Natural killer cell (primary cell): ENCODE data around the gene PALLD. TPM values are rescaled to one million over a fixed set of nuclear protein-coding genes. Genes with fewer than 3 reads are reported as not detected.

ENCODE experiments used
- ATAC-seq, 3 donors: fragments of 150-1000 bp in 2 of 3; fragments of 200-7000 bp in 1 of 3; cut with Tn5 transposase; 1 replicate in 1 of 3; 2 replicates in 2 of 3; pipeline ENCODE4 v1.10.0; 2021; ENCODE audit warnings: mild to moderate bottlenecking in 2 of 3, moderate library complexity in 2 of 3
- DNase-seq, 2 donors: peaks; one replicate each; pipeline versions ENCODE4 v3.0.0 to v3.0.0-alpha.2; 2013 to 2021; ENCODE audit warnings: mixed read lengths in 1 of 2
- H3K27ac ChIP-seq: one replicate; pipeline ENCODE4 v1.5.1; 2013; ENCODE audit warnings: mild to moderate bottlenecking, low read length
- H3K27me3 ChIP-seq: one replicate; pipeline ENCODE4 v1.6.1; 2013; ENCODE audit warnings: low read length; ENCODE audit not compliant: control insufficient read depth, insufficient read depth
- H3K36me3 ChIP-seq: one replicate; pipeline ENCODE4 v1.6.1; 2013; ENCODE audit warnings: low read length; ENCODE audit not compliant: control insufficient read depth, insufficient read depth
- H3K4me1 ChIP-seq: one replicate; pipeline ENCODE4 v1.6.1; 2013; ENCODE audit warnings: low read length; ENCODE audit not compliant: control insufficient read depth, insufficient read depth
- H3K4me3 ChIP-seq: one replicate; pipeline ENCODE4 v1.5.1; 2013; ENCODE audit warnings: low read length
- H3K9me3 ChIP-seq: one replicate; pipeline ENCODE4 v1.6.1; 2013; ENCODE audit warnings: low read length; ENCODE audit not compliant: control insufficient read depth, insufficient read depth
- H3K27ac Mint-ChIP-seq, 2 donors: one replicate each; pipeline ENCODE4 v1.8.0; 2022; ENCODE audit warnings: mild to moderate bottlenecking in 2 of 2, mixed read lengths in 2 of 2, moderate library complexity in 1 of 2
- H3K27me3 Mint-ChIP-seq, 2 donors: one replicate each; pipeline ENCODE4 v1.8.0; 2022; ENCODE audit warnings: low read depth in 2 of 2, mixed read lengths in 2 of 2
- H3K36me3 Mint-ChIP-seq: one replicate; pipeline ENCODE4 v1.8.0; 2022; ENCODE audit warnings: mixed read lengths
- H3K4me1 Mint-ChIP-seq, 2 donors: one replicate each; pipeline ENCODE4 v1.8.0; 2022; ENCODE audit warnings: mixed read lengths in 2 of 2
- H3K4me3 Mint-ChIP-seq: one replicate; pipeline ENCODE4 v1.8.0; 2022; ENCODE audit warnings: mild to moderate bottlenecking, moderate library complexity, mixed read lengths
- H3K9me3 Mint-ChIP-seq, 2 donors: one replicate each; pipeline ENCODE4 v1.8.0; 2022; ENCODE audit warnings: mixed read lengths in 2 of 2
- WGBS: methylation state at CpG from one replicate; pipeline ENCODE4 v1.1.7; 2013; ENCODE audit warnings: missing lambda C conversion rate; ENCODE audit not compliant: insufficient coverage; 5-methylcytosine and 5-hydroxymethylcytosine counted together
- intact Hi-C: fragments of 100-400 bp; cut with micrococcal nuclease; formaldehyde crosslinking; loops from one replicate; pipeline ENCODE4 v1.14.2; 2022
- total RNA-seq, 4 donors: library from RNA; stranded (reverse); fragments of 120-200 nt in 1 of 4; gene quantifications; one replicate each; pipeline versions ENCODE4 v1.2.3 to v1.2.4, GENCODE V29; 2013 to 2022
- TF ChIP-seq, protein P1 (sequence below): fragments of 200-600 bp; IDR thresholded peaks from one replicate; pipeline ENCODE4 v1.8.0; 2022; ENCODE audit warnings: antibody characterized with exemption

PALLD gene
- total RNA-seq, 3 donors from 2014 or later (not counting 1 experiment from before 2014, with no cell fraction given), result 15.1 to 25.4 (median 22.8) TPM

DNA sequence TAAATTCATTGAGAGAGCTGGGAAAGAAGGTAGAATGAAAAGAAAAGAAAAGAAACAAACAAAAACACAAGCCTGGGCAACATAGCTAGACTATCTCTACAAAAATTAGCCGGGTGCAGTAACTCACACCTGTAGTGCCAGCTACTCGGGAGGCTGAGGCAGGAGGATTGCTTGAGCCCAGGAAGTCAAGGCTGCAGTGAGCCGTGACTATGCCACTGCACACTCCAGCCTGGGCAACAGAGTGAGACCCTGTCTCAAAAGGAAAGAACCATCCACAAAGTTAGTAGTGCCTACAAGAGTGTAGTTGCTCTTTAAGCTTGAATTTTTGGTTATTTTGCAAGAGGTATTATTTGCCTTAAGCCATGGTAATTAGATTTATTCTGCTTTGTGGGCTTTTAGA lies 355.5 kb downstream of the PALLD start:
- H3K4me1 Mint-ChIP-seq, result peaks cover 14 to 32% of the 10 kb centered on the region in 2 donors
- 93% methylated on average over 3 of the region's 3 CpGs for WGBS
- no peaks in the 10 kb centered on the region for H3K27me3 Mint-ChIP-seq
- no peak overlapping the region for H3K27ac ChIP-seq
- H3K4me3 ChIP-seq, result no peak overlapping the region
- intact Hi-C loops, result no loop called here
- no peaks in the 10 kb centered on the region for H3K9me3 ChIP-seq
- no peaks in the 10 kb centered on the region for H3K9me3 Mint-ChIP-seq
- no peaks in the 10 kb centered on the region for H3K36me3 Mint-ChIP-seq
- H3K27ac Mint-ChIP-seq, result no peak overlapping the region
- H3K4me1 ChIP-seq, result peaks cover 7% of the 10 kb centered on the region
- ATAC-seq (no peak), DNase-seq (no peak)
- TF ChIP-seq, protein P1, sequence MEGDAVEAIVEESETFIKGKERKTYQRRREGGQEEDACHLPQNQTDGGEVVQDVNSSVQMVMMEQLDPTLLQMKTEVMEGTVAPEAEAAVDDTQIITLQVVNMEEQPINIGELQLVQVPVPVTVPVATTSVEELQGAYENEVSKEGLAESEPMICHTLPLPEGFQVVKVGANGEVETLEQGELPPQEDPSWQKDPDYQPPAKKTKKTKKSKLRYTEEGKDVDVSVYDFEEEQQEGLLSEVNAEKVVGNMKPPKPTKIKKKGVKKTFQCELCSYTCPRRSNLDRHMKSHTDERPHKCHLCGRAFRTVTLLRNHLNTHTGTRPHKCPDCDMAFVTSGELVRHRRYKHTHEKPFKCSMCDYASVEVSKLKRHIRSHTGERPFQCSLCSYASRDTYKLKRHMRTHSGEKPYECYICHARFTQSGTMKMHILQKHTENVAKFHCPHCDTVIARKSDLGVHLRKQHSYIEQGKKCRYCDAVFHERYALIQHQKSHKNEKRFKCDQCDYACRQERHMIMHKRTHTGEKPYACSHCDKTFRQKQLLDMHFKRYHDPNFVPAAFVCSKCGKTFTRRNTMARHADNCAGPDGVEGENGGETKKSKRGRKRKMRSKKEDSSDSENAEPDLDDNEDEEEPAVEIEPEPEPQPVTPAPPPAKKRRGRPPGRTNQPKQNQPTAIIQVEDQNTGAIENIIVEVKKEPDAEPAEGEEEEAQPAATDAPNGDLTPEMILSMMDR, result no peak
- H3K27me3 ChIP-seq, result no peaks in the 10 kb centered on the region
- H3K36me3 ChIP-seq, result no peaks in the 10 kb centered on the region
- H3K4me3 Mint-ChIP-seq, result no peak overlapping the region

DNA sequence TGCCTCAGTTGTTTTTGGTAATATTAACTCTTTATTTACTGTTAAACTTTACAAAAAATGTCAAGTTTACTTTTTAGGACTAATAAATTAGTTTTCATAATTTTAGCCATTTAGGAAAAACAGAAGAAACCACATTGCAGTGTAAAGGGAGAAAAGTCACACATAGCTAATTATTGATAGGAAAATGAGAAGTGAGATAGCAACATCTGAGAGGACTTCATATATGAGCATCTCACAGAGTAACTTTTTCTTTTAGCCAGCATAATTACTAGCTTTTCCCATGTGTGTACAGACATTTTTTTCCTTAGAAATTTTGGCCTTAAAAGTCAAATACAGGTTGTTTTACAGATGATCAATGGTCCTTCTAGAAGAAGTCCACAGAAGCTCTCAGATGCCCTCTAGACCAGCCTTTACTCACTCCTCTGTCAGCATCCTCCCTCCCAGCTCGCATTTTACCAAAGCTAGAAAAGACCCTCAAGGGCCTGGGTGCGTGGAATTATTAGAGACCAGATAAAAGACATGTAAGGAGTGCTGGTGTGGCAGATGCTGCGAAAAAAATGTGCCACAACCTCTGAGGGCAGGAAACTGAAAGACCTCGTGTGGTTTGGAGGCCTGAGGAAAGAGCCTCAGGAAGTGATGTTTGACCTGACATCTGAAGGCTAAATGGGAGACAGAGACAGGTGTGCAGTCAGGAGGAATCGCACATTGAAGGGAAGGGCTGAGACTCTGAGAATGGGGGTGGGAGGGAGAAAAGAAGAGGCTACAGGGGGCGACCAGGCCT lies 356.3 kb downstream of the PALLD start:
- no peak overlapping the region for H3K27ac ChIP-seq
- no peaks in the 10 kb centered on the region for H3K27me3 Mint-ChIP-seq
- ATAC-seq (no peak), DNase-seq (no peak)
- no peaks in the 10 kb centered on the region for H3K36me3 ChIP-seq
- H3K9me3 Mint-ChIP-seq, result no peaks in the 10 kb centered on the region
- no peak overlapping the region for H3K4me3 Mint-ChIP-seq
- H3K27me3 ChIP-seq, result no peaks in the 10 kb centered on the region
- peaks cover 14 to 31% of the 10 kb centered on the region in 2 donors for H3K4me1 Mint-ChIP-seq
- H3K36me3 Mint-ChIP-seq, result no peaks in the 10 kb centered on the region
- H3K4me1 ChIP-seq, result peaks cover 7% of the 10 kb centered on the region
- peak overlapping the region in 1 of 2 donors; percentile 60 for H3K27ac Mint-ChIP-seq
- intact Hi-C loops, result no loop called here
- TF ChIP-seq, protein P1, result no peak
- no peaks in the 10 kb centered on the region for H3K9me3 ChIP-seq
- 13% methylated on average over 6 of the region's 6 CpGs for WGBS
- H3K4me3 ChIP-seq, result no peak overlapping the region

DNA sequence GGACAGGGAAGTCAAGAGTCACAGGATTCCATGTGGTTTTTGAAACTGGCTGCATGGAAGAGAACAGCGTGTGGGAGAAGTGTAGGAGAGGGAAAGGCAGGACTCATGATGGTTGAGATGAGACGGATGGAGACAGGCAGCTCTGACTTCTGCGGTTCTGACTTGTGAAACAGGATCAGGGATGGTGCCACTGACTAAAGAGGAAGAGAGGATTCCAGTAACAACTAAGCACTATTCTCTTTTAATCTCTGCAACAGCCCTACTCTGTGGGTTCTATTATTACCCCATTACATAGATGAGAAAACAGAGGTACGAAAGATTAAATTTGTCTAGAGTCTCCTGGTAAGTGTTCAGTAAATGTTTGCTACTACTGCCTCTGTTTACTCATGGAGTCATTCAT lies 356.9 kb downstream of the PALLD start:
- Mint-ChIP-seq H3K4me3 (no peak overlapping the region), H3K36me3 (no peaks in the 10 kb centered on the region), H3K9me3 (no peaks in the 10 kb centered on the region), H3K27ac (peak overlapping the region in 1 of 2 donors; percentile 60), H3K4me1 (peaks cover 14 to 26% of the 10 kb centered on the region in 2 donors), H3K27me3 (no peaks in the 10 kb centered on the region)
- Histone ChIP-seq H3K27ac (no peak overlapping the region), H3K4me3 (no peak overlapping the region), H3K4me1 (peaks cover 7% of the 10 kb centered on the region), H3K9me3 (no peaks in the 10 kb centered on the region), H3K36me3 (no peaks in the 10 kb centered on the region), H3K27me3 (no peaks in the 10 kb centered on the region)
- DNase-seq (no peak), ATAC-seq (no peak)
- WGBS, result 72% methylated on average over 3 of the region's 4 CpGs
- intact Hi-C loops, result no loop called here
- TF ChIP-seq, protein P1, result no peak
